H9 (cell line): ENCODE measurements around the gene MYH11. TPM values are rescaled to one million over a fixed set of nuclear protein-coding genes. Genes with fewer than 3 reads are reported as not detected.

Experiments used
- DNase-seq: peaks from one replicate; pipeline ENCODE4 v3.0.0-alpha.2; 2017
- H2AFZ ChIP-seq: one replicate; pipeline ENCODE4 v1.6.1; 2013; ENCODE audit warnings: mild to moderate bottlenecking, low read length, control low read depth, moderate library complexity
- H2AK5ac ChIP-seq: 2 replicates; pipeline ENCODE4 v1.6.1; 2013; ENCODE audit warnings: low read length, control low read depth, mixed read lengths; ENCODE audit not compliant: insufficient read length
- H2BK120ac ChIP-seq: one replicate; pipeline ENCODE4 v1.6.1; 2013; ENCODE audit warnings: low read depth, mild to moderate bottlenecking, low read length, control low read depth, inconsistent platforms; ENCODE audit not compliant: poor library complexity, severe bottlenecking
- H2BK12ac ChIP-seq: 2 replicates; pipeline ENCODE4 v1.6.1; 2013; ENCODE audit warnings: low read length, control low read depth, mixed read lengths, low read depth; ENCODE audit not compliant: insufficient read length
- H2BK15ac ChIP-seq: 2 replicates; pipeline ENCODE4 v1.6.1; 2013; ENCODE audit warnings: low read depth, low read length, control low read depth
- H2BK20ac ChIP-seq: one replicate; pipeline ENCODE4 v1.6.1; 2013; ENCODE audit warnings: low read depth, mild to moderate bottlenecking, low read length, control low read depth, inconsistent platforms; ENCODE audit not compliant: poor library complexity, severe bottlenecking
- H2BK5ac ChIP-seq: 2 replicates; pipeline ENCODE4 v1.6.1; 2013; ENCODE audit warnings: low read length, control low read depth, mixed read lengths; ENCODE audit not compliant: insufficient read length
- H3K14ac ChIP-seq: 2 replicates; pipeline ENCODE4 v1.6.1; 2013; ENCODE audit warnings: low read length, control low read depth; ENCODE audit not compliant: insufficient read depth
- H3K18ac ChIP-seq: 2 replicates; pipeline ENCODE4 v1.6.1; 2013; ENCODE audit warnings: low read depth, mild to moderate bottlenecking, mixed read lengths, low read length, control low read depth; ENCODE audit not compliant: insufficient read length
- H3K23ac ChIP-seq: 2 replicates; pipeline ENCODE4 v1.6.1; 2013; ENCODE audit warnings: low read length, control low read depth, mixed read lengths, low read depth; ENCODE audit not compliant: insufficient read length
- H3K23me2 ChIP-seq: 2 replicates; pipeline ENCODE4 v1.6.1; 2013; ENCODE audit warnings: low read depth, mild to moderate bottlenecking, mixed read lengths, low read length, control low read depth; ENCODE audit not compliant: insufficient read length, poor library complexity, severe bottlenecking
- H3K27ac ChIP-seq: 2 replicates; pipeline ENCODE4 v1.5.1; 2013; ENCODE audit warnings: low read length, control low read depth, mixed read lengths, low read depth; ENCODE audit not compliant: insufficient read length
- H3K27me3 ChIP-seq: 2 replicates; pipeline ENCODE4 v1.6.1; 2013; ENCODE audit warnings: low read length, control low read depth, inconsistent platforms; ENCODE audit not compliant: insufficient read depth
- H3K4ac ChIP-seq: 2 replicates; pipeline ENCODE4 v1.6.1; 2013; ENCODE audit warnings: low read depth, mild to moderate bottlenecking, control low read depth, inconsistent platforms, low read length, moderate library complexity
- H3K4me1 ChIP-seq: 2 replicates; pipeline ENCODE4 v1.6.1; 2013; ENCODE audit warnings: low read length, control low read depth, inconsistent platforms; ENCODE audit not compliant: insufficient read depth
- H3K4me2 ChIP-seq: 2 replicates; pipeline ENCODE4 v1.6.1; 2013; ENCODE audit warnings: low read length, control low read depth, mixed read lengths; ENCODE audit not compliant: insufficient read length, insufficient read depth
- H3K56ac ChIP-seq: 2 replicates; pipeline ENCODE4 v1.6.1; 2013; ENCODE audit warnings: low read depth, mild to moderate bottlenecking, mixed read lengths, low read length, control low read depth; ENCODE audit not compliant: insufficient read length
- H3K79me1 ChIP-seq: 2 replicates; pipeline ENCODE4 v1.6.1; 2013; ENCODE audit warnings: low read depth, mild to moderate bottlenecking, moderate library complexity, low read length, control low read depth, inconsistent platforms; ENCODE audit not compliant: insufficient read depth, poor library complexity, severe bottlenecking
- H3K79me2 ChIP-seq: 2 replicates; pipeline ENCODE4 v1.6.1; 2013; ENCODE audit warnings: low read length, control low read depth, inconsistent platforms; ENCODE audit not compliant: insufficient read depth
- H3K9ac ChIP-seq: 2 replicates; pipeline ENCODE4 v1.6.1; 2013; ENCODE audit warnings: low read length, control low read depth, mixed read lengths; ENCODE audit not compliant: insufficient read length; ENCODE audit errors: extremely low read depth
- H3K9me3 ChIP-seq: one replicate; pipeline ENCODE4 v1.6.1; 2013; ENCODE audit warnings: low read depth, low read length, inconsistent platforms; ENCODE audit not compliant: control insufficient read depth
- H3T11ph ChIP-seq: one replicate; pipeline ENCODE4 v1.6.1; 2013; ENCODE audit warnings: mild to moderate bottlenecking, low read length, control low read depth, inconsistent platforms
- H4K20me1 ChIP-seq: one replicate; pipeline ENCODE4 v1.6.1; 2013; ENCODE audit not compliant: control insufficient read depth, insufficient read length, insufficient read depth
- H4K5ac ChIP-seq: 2 replicates; pipeline ENCODE4 v1.6.1; 2013; ENCODE audit warnings: low read depth, mild to moderate bottlenecking, mixed read lengths, low read length, control low read depth; ENCODE audit not compliant: insufficient read length
- H4K8ac ChIP-seq: replicated peaks from 2 replicates; pipeline ENCODE4 v1.6.1; 2013; ENCODE audit warnings: low read length, control low read depth, mixed read lengths, low read depth; ENCODE audit not compliant: insufficient read length
- H4K91ac ChIP-seq: 2 replicates; pipeline ENCODE4 v1.6.1; 2013; ENCODE audit warnings: low read depth, mild to moderate bottlenecking, moderate library complexity, mixed read lengths, low read length, control low read depth; ENCODE audit not compliant: insufficient read length
- H3K27ac Mint-ChIP-seq, 3 experiments: 2 replicates in 2 of 3; 3 replicates in 1 of 3; pipeline ENCODE4 v1.8.0; 2020 to 2021; ENCODE audit warnings: mixed read lengths in 3 of 3, mild to moderate bottlenecking in 1 of 3, moderate library complexity in 1 of 3
- H3K27me3 Mint-ChIP-seq: 2 replicates; pipeline ENCODE4 v1.8.0; 2021; ENCODE audit warnings: low read depth, mild to moderate bottlenecking, moderate library complexity, mixed read lengths
- H3K36me3 Mint-ChIP-seq, 3 experiments: 2 replicates in 2 of 3; 3 replicates in 1 of 3; pipeline ENCODE4 v1.8.0; 2020 to 2021; ENCODE audit warnings: low read depth in 3 of 3, mixed read lengths in 3 of 3; ENCODE audit not compliant: insufficient read depth in 1 of 3
- H3K4me1 Mint-ChIP-seq, 2 experiments: 2 replicates each; pipeline ENCODE4 v1.8.0; 2020; ENCODE audit warnings: mixed read lengths in 2 of 2
- H3K4me3 Mint-ChIP-seq, 2 experiments: 2 replicates in 1 of 2; 3 replicates in 1 of 2; pipeline ENCODE4 v1.8.0; 2020 to 2021; ENCODE audit warnings: mild to moderate bottlenecking in 2 of 2, mixed read lengths in 2 of 2, moderate library complexity in 1 of 2
- H3K9me3 Mint-ChIP-seq, 2 experiments: 2 replicates in 1 of 2; 3 replicates in 1 of 2; pipeline ENCODE4 v1.8.0; 2020; ENCODE audit warnings: mild to moderate bottlenecking in 2 of 2, mixed read lengths in 2 of 2, moderate library complexity in 1 of 2
- WGBS: extraction: QIAGEN DNeasy Blood & Tissue Kit; methylation state at CpG from one replicate; pipeline ENCODE4 v1.1.7; 2013; ENCODE audit warnings: missing lambda C conversion rate, low lambda C conversion rate, mixed read lengths; ENCODE audit not compliant: insufficient read length; ENCODE audit errors: extremely low coverage; 5-methylcytosine and 5-hydroxymethylcytosine counted together
- total RNA-seq: library from RNA; stranded (reverse); gene quantifications from 2 replicates; pipeline ENCODE4 v1.2.1, GENCODE V29; 2021
- TF ChIP-seq, protein P1 (sequence below): fragments of 200-600 bp; sonication (generic); conservative IDR thresholded peaks from 3 replicates; pipeline ENCODE4 v1.8.0; 2021; ENCODE audit warnings: antibody characterized with exemption, mild to moderate bottlenecking

MYH11 gene
- total RNA-seq, 1 experiment from 2014 or later: 0.42 TPM

DNA sequence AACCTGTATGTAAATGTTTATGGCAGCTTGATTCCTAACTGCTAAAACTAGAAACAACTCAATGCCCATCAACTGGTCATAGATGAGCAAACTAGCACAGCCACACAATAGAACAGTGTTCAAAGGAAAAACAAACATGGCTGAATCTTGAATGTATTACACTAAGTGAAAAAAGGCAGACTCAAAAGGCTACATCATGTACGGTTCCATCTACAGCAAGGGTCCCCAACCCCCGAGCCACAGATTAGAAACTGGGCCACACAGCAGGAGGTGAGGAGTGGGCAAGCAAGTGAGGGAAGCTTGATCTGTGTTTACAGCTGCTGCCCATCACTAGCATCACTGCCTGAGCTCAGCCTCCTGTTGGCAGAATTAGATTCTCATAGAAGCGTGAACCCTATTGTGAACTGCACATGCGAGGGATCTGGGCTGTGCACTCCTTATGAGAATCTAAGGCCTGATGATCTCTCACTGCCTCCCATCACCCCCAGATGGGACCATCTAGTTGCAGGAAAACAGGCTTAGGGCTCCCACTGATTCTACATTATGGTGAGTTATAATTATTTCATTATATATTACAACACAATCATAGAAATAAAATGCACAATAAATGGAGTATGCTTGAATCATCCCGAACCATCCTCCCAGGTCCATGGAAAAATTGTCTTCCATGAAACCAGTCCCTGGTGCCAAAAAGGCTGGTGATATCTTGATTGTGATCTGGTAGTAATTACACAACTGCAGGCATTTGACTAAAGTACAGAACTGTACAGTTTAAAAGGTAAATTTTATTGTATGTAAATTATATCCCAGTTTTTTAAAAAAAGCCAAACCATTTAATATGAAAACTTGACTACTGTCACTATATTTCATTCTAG lies 23.8 kb upstream of the MYH11 start:
- Histone ChIP-seq H3K9me3 (no peaks in the 10 kb centered on the region), H4K20me1 (no peaks in the 10 kb centered on the region), H3K27me3 (no peaks in the 10 kb centered on the region), H3K4ac (no peak overlapping the region), H3K56ac (no peak overlapping the region), H3K18ac (no peak overlapping the region), H3K14ac (no peak overlapping the region), H4K91ac (no peak overlapping the region), H3K79me1 (no peaks in the 10 kb centered on the region), H4K8ac (no peak overlapping the region), H3K9ac (no peak overlapping the region), H3K23me2 (no peaks in the 10 kb centered on the region), H2AFZ (no peak overlapping the region), H2BK120ac (no peak overlapping the region), H2BK15ac (no peak overlapping the region), H3K27ac (no peak overlapping the region), H2BK12ac (no peak overlapping the region), H4K5ac (no peak overlapping the region), H3K4me1 (no peaks in the 10 kb centered on the region), H2BK20ac (no peak overlapping the region), H2BK5ac (no peak overlapping the region), H2AK5ac (no peak overlapping the region), H3K23ac (no peak overlapping the region), H3T11ph (no peak overlapping the region), H3K79me2 (no peaks in the 10 kb centered on the region), H3K4me2 (no peak overlapping the region)
- Mint-ChIP-seq H3K36me3 (peaks cover 16 to 58% (median 58%) of the 10 kb centered on the region in 3 experiments; a peak in 6 of 7 replicates), H3K27me3 (no peaks in the 10 kb centered on the region), H3K4me3 (no peak overlapping the region), H3K9me3 (no peaks in the 10 kb centered on the region), H3K27ac (no peak overlapping the region), H3K4me1 (no peaks in the 10 kb centered on the region; a peak in 1 of 4 replicates)
- no CpG with 5 or more reads among the region's 5 CpGs for WGBS
- TF ChIP-seq, protein P1, sequence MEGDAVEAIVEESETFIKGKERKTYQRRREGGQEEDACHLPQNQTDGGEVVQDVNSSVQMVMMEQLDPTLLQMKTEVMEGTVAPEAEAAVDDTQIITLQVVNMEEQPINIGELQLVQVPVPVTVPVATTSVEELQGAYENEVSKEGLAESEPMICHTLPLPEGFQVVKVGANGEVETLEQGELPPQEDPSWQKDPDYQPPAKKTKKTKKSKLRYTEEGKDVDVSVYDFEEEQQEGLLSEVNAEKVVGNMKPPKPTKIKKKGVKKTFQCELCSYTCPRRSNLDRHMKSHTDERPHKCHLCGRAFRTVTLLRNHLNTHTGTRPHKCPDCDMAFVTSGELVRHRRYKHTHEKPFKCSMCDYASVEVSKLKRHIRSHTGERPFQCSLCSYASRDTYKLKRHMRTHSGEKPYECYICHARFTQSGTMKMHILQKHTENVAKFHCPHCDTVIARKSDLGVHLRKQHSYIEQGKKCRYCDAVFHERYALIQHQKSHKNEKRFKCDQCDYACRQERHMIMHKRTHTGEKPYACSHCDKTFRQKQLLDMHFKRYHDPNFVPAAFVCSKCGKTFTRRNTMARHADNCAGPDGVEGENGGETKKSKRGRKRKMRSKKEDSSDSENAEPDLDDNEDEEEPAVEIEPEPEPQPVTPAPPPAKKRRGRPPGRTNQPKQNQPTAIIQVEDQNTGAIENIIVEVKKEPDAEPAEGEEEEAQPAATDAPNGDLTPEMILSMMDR: no peak
- DNase-seq: no peak
